ENCODE measurements around the gene SBK2.

The SBK2 gene

GRCh38 chr19:55492362-55492944 lies 44.5 kb downstream of the SBK2 start:
- FAIRE-seq (no peak), DNase-seq (ENCODE audit: insufficient read length, low spot score) (no peak)
- TF ChIP-seq CTCF (IDR thresholded peaks at IDR 0.05; ENCODE audit: insufficient read depth, missing control alignments) = no peak

GRCh38 chr19:55491546-55492360 lies 45.2 kb downstream of the SBK2 start:
- no peak for DNase-seq (ENCODE audit: insufficient read length, low spot score)
- TF ChIP-seq CTCF (IDR thresholded peaks at IDR 0.05; ENCODE audit: insufficient read depth, missing control alignments) = no peak
- FAIRE-seq = no peak

GRCh38 chr19:55490478-55491432 lies 46.2 kb downstream of the SBK2 start:
- FAIRE-seq (no peak), DNase-seq (ENCODE audit: insufficient read length, low spot score) (no peak)
- TF ChIP-seq CTCF (IDR thresholded peaks at IDR 0.05; ENCODE audit: insufficient read depth, missing control alignments) = no peak

- no peak for FAIRE-seq
- no peak for TF ChIP-seq CTCF (IDR thresholded peaks at IDR 0.05; ENCODE audit: insufficient read depth, missing control alignments)
- no peak for DNase-seq (ENCODE audit: insufficient read length, low spot score)
These were observed 47.0 kb downstream of the SBK2 start for GRCh38 chr19:55489711-55490477.

GRCh38 chr19:55488986-55489710 lies 47.8 kb downstream of the SBK2 start:
- no peak for DNase-seq (ENCODE audit: insufficient read length, low spot score)
- FAIRE-seq = no peak
- no peak for TF ChIP-seq CTCF (IDR thresholded peaks at IDR 0.05; ENCODE audit: insufficient read depth, missing control alignments)
